GDM1 (cell line): ENCODE measurements around the gene SAP130.
"Not testable (repeated sequence)": the region's sequence is repeated elsewhere in the genome, so short reads cannot be mapped to it uniquely, and the experiment has no call there.

ENCODE experiments used
- DNase-seq: peaks from one replicate; lab custom pipeline; 2025; lab: John Stamatoyannopoulos, UW

The SAP130 gene

DNA sequence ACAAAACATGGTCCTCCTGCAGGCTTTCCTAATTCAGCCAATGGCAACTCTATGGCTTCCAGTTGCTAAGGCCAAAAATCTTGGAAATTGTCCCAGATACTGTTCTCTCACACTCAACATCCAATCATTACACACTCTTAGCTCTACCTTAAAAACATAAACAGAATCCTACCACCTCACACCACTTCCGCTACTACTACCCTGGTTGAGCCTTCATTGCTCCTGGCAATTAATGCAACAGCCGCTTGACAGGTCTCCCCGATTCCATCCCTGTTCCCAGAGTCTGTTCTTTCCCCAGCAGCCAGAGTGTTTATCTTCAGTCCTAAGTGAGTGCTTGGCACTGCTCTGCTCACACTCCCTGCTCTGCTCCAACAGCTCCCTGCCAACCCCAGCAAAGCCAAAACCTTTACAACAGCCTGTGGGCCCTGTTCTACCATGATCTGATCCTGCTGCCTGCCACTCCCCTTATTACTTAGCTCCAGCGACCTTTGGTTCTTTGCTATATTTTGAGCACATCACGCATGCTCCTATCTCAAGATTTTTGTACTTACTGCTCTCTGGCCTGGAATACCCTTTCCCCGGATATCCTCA is 74.6 kb downstream of the SAP130 start:
- DNase-seq: no peak

DNA sequence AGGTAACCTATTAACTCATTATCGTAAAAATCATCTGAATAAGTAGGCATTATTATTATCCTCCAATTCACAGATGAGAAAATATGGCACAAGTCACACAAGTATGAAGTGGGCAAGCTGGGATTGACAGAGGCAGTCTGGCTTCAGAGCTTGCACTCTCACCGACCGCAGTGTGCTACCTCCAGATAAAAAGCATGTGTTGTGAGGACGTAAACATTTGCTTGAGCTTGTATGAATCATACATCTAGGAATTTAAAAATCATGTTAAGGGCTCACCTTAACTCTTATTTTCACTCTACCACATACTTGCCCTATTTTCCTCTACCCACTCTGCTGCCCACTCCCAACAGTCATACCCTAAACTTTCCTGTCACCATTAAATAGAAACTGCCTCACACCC is 76.8 kb downstream of the SAP130 start:
- DNase-seq: no peak

DNA sequence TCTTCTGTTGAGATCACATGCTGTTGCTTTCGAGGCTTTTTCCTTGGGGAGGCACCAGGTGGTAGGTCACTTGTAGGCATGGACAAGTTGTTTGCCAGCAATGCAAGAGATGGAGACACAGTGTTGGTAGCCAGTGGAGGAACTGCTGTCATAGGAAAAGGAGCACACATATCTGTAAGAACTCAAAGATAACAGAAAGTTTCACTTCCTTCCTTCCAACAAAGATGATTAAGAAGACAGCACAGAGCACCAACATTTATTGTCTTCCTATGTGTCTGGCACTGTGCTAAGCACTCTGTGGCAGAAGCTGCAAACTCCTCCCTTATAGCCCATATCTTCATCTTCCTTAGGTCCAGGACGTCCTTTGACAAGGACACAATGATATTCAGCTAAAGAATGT is 77.6 kb downstream of the SAP130 start:
- no peak for DNase-seq

- no peak for DNase-seq
Observed at GRCh38 chr2:127945281-127945680, 82.6 kb downstream of the SAP130 start.

DNA sequence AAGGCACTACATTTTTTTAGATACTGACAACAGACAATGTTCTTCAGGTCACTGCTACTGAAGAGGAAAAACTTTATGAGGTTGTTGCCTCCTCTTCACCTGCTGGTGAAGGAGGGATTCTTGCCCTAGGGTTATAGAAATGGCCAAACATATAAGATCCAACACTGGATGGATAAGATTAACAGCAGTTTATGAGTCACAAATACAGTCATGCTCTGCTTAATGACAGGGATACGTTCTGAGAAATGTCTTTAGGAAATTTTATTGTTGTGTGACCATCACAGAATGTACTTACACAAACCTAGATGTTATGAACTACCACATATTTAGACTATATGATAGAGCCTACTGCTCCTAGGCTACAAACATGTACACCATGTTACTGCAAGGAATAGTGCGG is 84.7 kb downstream of the SAP130 start:
- no peak for DNase-seq

DNA sequence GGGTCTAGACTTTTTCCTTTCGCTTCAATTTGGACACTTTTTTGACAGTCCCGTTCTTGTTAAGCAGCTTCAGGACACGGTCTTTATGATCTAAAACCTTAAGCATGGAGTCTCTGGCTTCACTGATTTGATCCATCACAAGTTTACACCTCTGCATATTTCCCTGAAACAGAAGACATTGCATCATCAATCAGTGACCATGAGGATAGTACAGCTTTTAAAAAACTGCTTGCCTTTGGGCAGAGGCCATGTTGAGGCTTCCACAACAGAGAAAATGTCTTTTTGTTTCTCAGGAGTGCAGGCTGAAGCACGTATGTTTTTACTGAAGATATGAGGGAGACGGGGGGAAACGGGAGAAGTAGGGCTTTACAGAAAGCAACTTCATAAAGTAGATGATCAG is 85.9 kb downstream of the SAP130 start:
- no peak for DNase-seq

GRCh38 chr2:127941461-127941860 is 86.4 kb downstream of the SAP130 start:
- no peak for DNase-seq

DNA sequence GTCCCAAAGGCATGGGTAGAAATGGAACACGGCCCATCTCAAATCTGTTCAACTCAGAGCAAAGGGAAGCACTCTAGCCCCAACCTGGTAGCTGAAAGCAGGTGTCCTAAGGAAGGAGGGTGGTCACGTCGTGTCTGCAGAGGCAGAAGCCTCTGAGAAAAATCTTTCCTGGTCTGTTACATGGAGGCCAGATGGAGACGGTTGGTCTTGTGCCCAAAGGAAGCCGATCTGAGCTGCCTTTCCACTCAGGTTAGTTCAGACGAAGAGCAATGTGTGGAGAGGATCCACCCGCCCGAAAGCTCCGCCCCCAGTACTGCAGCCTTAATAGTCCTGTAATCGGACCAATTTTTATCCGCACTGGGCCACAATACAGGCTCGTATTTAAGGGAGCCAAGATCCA is 87.2 kb downstream of the SAP130 start:
- DNase-seq: no peak

DNA sequence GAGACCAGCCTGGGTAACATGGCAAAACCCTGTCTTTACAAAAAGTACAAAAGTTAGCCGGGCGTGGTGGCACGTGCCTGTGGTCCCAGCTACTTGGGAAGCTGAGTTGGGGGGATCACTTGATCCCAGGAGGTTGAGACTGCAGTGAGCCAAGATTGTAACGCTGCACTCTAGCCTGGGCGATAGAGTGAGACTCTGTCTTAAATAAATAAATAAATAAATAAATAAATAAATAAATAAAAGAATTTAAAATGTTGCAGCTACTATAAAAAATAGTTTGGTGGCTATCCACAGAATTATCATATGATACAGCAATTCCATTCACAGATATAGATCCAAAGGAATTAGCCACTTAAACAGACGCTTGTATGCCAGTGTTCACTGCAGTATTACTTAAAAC is 92.5 kb downstream of the SAP130 start:
- no peak for DNase-seq

- DNase-seq: no peak
Observed at GRCh38 chr2:127932199-127932876, 95.5 kb downstream of the SAP130 start.

- DNase-seq: no peak
Observed at GRCh38 chr2:127929449-127929848, 98.4 kb downstream of the SAP130 start.

- no peak for DNase-seq
Observed at GRCh38 chr2:127927384-127927783, 100.5 kb downstream of the SAP130 start.

DNA sequence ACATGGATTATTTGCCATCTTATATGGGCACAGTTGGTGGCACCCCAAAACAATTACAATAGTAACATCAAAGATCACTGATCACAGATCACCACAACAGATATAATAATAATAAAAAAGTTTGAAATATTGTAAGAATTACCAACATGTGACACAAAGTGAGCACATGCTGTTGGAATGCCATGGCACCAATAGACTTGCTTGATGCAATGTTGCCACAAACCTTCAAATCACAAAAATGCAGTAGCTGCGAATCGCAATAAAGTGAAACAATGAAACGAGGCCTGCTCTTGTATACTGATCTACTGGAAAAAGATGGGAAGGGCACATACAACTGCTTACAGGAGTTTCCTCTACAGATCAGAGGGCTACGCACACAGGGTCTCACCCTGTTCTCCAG is 109.9 kb downstream of the SAP130 start:
- no peak for DNase-seq

- DNase-seq: no peak
Observed at GRCh38 chr2:127913808-127914457, 113.9 kb downstream of the SAP130 start.

DNA sequence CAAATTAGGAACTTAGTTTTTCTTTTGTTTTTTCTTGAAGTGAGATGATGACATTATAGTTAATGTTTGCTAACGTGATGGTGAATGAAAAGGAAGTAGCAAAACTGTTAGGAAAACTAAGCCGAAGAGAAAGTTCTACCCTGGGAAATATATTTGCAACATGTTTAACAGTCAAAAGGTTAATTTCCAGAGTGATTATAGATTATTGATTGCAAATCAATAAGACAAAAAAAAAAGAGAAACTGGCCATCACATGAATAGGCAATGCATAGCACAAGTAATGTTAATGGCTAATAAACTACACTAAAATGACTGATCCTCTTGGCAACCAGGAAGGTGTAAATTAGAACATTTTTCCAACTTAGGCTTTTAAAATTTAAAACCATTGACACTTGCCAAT is 116.1 kb downstream of the SAP130 start:
- no peak for DNase-seq

- no peak for DNase-seq
Observed at GRCh38 chr2:127910415-127910814, 117.4 kb downstream of the SAP130 start.

- no peak for DNase-seq
Observed at GRCh38 chr2:127909019-127909418, 118.8 kb downstream of the SAP130 start.

DNA sequence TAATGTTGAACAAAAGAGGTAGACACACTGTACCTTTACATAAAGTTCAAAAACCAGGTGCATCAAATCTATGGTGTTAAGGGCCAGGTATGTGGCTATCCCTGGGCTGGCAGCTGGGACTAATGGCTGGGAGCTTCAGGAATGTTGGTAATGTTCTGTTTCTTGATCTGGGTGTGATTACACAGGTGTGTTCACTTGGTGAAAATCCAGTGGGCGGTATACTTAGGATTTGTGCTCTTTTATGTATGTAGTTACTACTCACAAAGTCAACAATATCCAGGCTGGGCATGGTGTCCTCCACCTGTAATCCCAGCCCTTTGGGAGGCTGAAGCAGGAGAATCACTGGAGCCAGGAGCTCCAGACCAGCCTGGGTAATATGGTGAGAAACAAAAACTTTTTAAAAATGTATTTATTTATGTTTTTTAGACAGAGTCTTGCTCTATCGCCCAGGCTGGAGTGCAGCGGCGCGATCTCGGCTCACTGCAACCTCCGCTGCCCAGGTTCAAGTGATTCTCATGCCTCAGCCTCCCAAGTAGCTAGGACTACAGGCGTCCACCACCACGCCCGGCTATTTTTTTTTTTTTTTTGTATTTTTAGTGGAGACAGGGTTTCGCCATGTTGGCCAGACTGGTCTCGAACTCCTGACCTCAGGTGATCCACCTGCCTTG is 120.0 kb downstream of the SAP130 start:
- DNase-seq: not testable (repeated sequence)

DNA sequence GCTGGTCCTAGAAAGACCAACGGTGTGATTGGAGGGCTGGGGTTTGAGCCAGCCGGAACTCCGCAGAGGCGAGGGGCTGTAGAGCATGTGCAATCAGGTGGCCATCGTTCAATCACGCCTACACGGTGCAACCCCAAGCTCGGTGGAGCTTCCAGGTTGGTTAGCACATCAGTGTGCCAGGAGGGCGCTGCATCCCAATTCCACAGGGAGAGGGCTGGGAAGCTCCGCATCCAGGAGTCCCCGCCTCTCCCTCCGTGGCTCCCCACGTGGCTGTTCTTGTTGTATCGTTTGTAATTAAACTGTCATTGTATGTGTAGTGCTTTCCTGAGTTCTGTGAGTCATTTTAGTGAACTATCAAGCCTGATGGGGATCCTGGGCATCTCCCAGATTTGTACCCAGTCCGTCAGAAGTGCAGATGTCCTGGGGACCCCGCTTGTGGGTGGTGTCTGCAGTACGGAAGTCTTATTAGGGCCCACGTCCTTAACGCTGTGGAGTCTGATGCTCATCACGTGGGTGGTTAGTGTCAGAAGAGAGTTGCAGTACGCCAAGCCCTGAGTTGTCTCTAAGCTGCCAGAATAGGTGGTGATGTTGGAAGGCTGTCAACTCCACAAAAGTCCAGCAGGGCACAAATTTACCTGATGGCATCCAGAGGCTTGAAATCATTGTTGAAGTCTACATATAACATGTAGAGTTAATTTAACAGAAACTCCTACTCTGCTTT is 121.5 kb downstream of the SAP130 start:
- no peak for DNase-seq

GRCh38 chr2:127901339-127902056 is 126.4 kb downstream of the SAP130 start:
- no peak for DNase-seq

DNA sequence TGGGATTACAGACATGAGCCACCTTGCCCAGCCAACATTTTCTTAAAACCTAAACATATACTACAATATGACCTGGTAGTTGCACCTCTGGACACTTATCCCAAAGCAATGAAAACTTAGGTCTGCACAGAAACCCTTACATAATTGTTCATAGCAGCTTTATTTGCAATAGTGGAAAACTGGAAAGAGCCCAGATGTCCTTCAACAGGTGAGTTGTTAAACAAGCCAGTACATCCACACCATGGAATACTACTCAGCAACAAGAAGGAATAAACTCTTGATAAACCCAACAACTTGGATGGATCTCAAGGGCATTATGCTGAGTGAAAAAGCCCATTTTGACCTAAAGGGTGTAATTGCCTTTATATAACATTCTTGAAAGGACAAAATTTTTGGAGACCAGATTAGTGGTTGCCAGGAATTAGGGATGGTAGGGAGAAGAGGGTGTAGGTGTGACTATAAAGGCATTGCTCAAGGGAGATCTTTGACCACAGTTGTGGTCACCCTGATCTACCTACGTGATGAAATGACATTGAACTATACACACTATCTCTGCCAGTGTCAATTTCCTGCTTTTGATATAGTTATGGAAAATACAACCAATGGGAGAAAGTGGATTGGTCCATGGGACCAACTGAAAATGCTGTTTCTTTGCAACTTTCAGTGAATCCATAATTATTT is 130.2 kb downstream of the SAP130 start:
- no peak for DNase-seq
